Neuronal stem cell (in vitro differentiated cells): ENCODE results near the gene ANXA3.

ENCODE experiments used
- DNase-seq: peaks from one replicate; pipeline ENCODE4 v3.0.0-alpha.2; 2013; ENCODE audit warnings: low spot score
- H2AFZ ChIP-seq: one replicate; pipeline ENCODE4 v1.6.1; 2013; ENCODE audit warnings: mild to moderate bottlenecking, low read length, inconsistent platforms
- H2AK5ac ChIP-seq: 2 replicates; pipeline ENCODE4 v1.6.1; 2013; ENCODE audit warnings: low read depth, mild to moderate bottlenecking, inconsistent platforms, low read length, moderate library complexity, mixed read lengths
- H2BK120ac ChIP-seq: 2 replicates; pipeline ENCODE4 v1.6.1; 2013; ENCODE audit warnings: low read depth, mild to moderate bottlenecking, inconsistent platforms, low read length, moderate library complexity, mixed read lengths
- H2BK12ac ChIP-seq: one replicate; pipeline ENCODE4 v1.6.1; 2013; ENCODE audit warnings: low read length, inconsistent platforms
- H2BK15ac ChIP-seq: 2 replicates; pipeline ENCODE4 v1.6.1; 2013; ENCODE audit warnings: mild to moderate bottlenecking, low read length, inconsistent platforms, mixed read lengths
- H2BK5ac ChIP-seq: one replicate; pipeline ENCODE4 v1.6.1; 2013; ENCODE audit warnings: inconsistent platforms, mild to moderate bottlenecking, low read length, moderate library complexity
- H3K14ac ChIP-seq: one replicate; pipeline ENCODE4 v1.6.1; 2013; ENCODE audit warnings: low read length, inconsistent platforms
- H3K18ac ChIP-seq: 2 replicates; pipeline ENCODE4 v1.6.1; 2013; ENCODE audit warnings: low read length, inconsistent platforms
- H3K23ac ChIP-seq: 2 replicates; pipeline ENCODE4 v1.6.1; 2013; ENCODE audit warnings: low read depth, mild to moderate bottlenecking, mixed read lengths, low read length, inconsistent platforms; ENCODE audit not compliant: poor library complexity
- H3K27ac ChIP-seq: replicated peaks from 3 replicates; pipeline ENCODE4 v1.5.1; 2013; ENCODE audit warnings: low read length, inconsistent platforms
- H3K27me3 ChIP-seq, 3 experiments: 2 replicates each; pipeline ENCODE4 v1.6.1; 2013; ENCODE audit warnings: low read length in 3 of 3, mild to moderate bottlenecking in 2 of 3, inconsistent platforms in 1 of 3, low read depth in 1 of 3, mixed read lengths in 1 of 3, moderate library complexity in 1 of 3; ENCODE audit not compliant: control insufficient read depth in 3 of 3, insufficient read depth in 3 of 3
- H3K36me3 ChIP-seq, 2 donors: replicated peaks in 1 of 2; 2 replicates each; pipeline ENCODE4 v1.6.1; 2013; ENCODE audit warnings: low read length in 2 of 2; ENCODE audit not compliant: control insufficient read depth in 2 of 2, insufficient read depth in 2 of 2
- H3K4ac ChIP-seq: 2 replicates; pipeline ENCODE4 v1.6.1; 2013; ENCODE audit warnings: inconsistent platforms, mild to moderate bottlenecking, low read length, moderate library complexity
- H3K4me1 ChIP-seq, 2 donors: 1 replicate in 1 of 2; 2 replicates in 1 of 2; pipeline ENCODE4 v1.6.1; 2013; ENCODE audit warnings: low read length in 2 of 2, low read depth in 1 of 2; ENCODE audit not compliant: control insufficient read depth in 2 of 2, insufficient read depth in 1 of 2
- H3K4me2 ChIP-seq: one replicate; pipeline ENCODE4 v1.6.1; 2013; ENCODE audit warnings: mild to moderate bottlenecking, low read length, inconsistent platforms; ENCODE audit not compliant: insufficient read depth, poor library complexity, severe bottlenecking
- H3K4me3 ChIP-seq, 2 donors: 2 replicates each; pipeline ENCODE4 v1.5.1; 2013; ENCODE audit warnings: low read length in 2 of 2, mild to moderate bottlenecking in 2 of 2, inconsistent platforms in 1 of 2, moderate library complexity in 1 of 2
- H3K79me1 ChIP-seq: one replicate; pipeline ENCODE4 v1.6.1; 2013; ENCODE audit warnings: low read depth, mild to moderate bottlenecking, inconsistent platforms, low read length, moderate library complexity
- H3K9ac ChIP-seq: one replicate; pipeline ENCODE4 v1.6.1; 2013; ENCODE audit warnings: mild to moderate bottlenecking, low read depth, low read length, inconsistent platforms; ENCODE audit not compliant: poor library complexity
- H3K9me3 ChIP-seq, 2 donors: replicated peaks in 1 of 2; 2 replicates each; pipeline versions ENCODE3 to v1.6.1; 2013; ENCODE audit warnings: low read length in 2 of 2, mild to moderate bottlenecking in 2 of 2, inconsistent platforms in 1 of 2, low read depth in 1 of 2, mixed read lengths in 1 of 2, moderate library complexity in 1 of 2; ENCODE audit not compliant: control insufficient read depth in 2 of 2, insufficient read depth in 1 of 2
- H4K8ac ChIP-seq: one replicate; pipeline ENCODE4 v1.6.1; 2013; ENCODE audit warnings: low read depth, mild to moderate bottlenecking, inconsistent platforms, low read length, moderate library complexity
- H4K91ac ChIP-seq: one replicate; pipeline ENCODE4 v1.6.1; 2013; ENCODE audit warnings: low read length, low read depth, mild to moderate bottlenecking, inconsistent platforms; ENCODE audit not compliant: poor library complexity
- WGBS, 2 donors: extraction: QIAGEN DNeasy Blood & Tissue Kit; methylation state at CpG; one replicate each; pipeline ENCODE4 v1.1.7; 2013; ENCODE audit warnings: missing lambda C conversion rate in 2 of 2, mixed read lengths in 1 of 2; ENCODE audit not compliant: insufficient read length in 2 of 2, insufficient replicate concordance in 1 of 2; ENCODE audit errors: extremely low coverage in 2 of 2; 5-methylcytosine and 5-hydroxymethylcytosine counted together

ANXA3 gene

DNA sequence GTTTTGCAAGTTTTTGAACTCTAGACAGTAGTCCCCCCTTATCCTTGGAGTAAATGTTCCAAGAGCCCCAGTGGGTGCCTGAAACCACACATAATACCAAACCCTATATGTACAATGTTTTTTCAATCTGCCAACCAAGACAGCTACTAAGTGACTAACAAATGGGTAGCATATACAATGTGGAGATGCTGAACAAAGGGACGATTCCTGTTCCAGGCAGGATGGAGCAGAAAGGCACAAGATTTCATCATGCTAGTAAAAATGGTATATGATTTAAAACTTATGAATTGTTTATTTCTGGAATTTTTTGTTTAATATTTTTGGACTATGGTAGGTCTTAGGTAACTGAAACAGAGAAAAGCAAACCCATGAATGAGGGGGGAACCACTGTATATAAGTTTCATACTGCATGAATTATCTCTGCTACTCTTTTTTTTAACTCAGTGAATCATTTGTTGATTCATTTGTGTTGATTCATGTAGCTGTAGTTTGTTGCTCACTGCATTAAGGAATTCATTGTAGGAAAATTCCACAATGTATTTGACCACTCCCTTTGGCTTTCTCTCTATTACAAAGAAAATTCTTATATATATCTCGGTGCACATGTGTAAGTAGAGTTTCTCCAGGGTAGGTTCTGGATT is 21.9 kb upstream of the ANXA3 start:
- Histone ChIP-seq H2BK120ac (no peak overlapping the region), H3K36me3 (no peaks in the 10 kb centered on the region), H3K9me3 (no peaks in the 10 kb centered on the region), H3K79me1 (no peaks in the 10 kb centered on the region), H3K4me2 (no peak overlapping the region), H3K23ac (no peak overlapping the region), H3K4me1 (peaks cover 0 to 6% of the 10 kb centered on the region in 2 donors), H3K9ac (no peak overlapping the region), H2BK12ac (no peak overlapping the region), H2AFZ (no peak overlapping the region), H3K14ac (no peak overlapping the region), H2BK15ac (no peak overlapping the region), H4K91ac (no peak overlapping the region), H2BK5ac (no peak overlapping the region), H2AK5ac (no peak overlapping the region), H3K4me3 (no peak overlapping the region), H4K8ac (no peak overlapping the region), H3K4ac (no peak overlapping the region), H3K27ac (no peak overlapping the region), H3K27me3 (no peaks in the 10 kb centered on the region), H3K18ac (no peak overlapping the region)
- WGBS, 2 donors, result no CpG with 5 or more reads among the region's 2 CpGs
- no peak for DNase-seq

GRCh38 chr4:78532046-78532445 is 19.5 kb upstream of the ANXA3 start:
- Histone ChIP-seq H3K27me3 (no peaks in the 10 kb centered on the region), H2AK5ac (no peak overlapping the region), H3K9me3 (no peaks in the 10 kb centered on the region), H3K27ac (no peak overlapping the region), H2AFZ (no peak overlapping the region), H4K8ac (no peak overlapping the region), H2BK15ac (no peak overlapping the region), H3K4me3 (no peak overlapping the region), H4K91ac (no peak overlapping the region), H3K18ac (no peak overlapping the region), H2BK12ac (no peak overlapping the region), H2BK120ac (no peak overlapping the region), H3K36me3 (no peaks in the 10 kb centered on the region), H3K4me2 (no peak overlapping the region), H3K79me1 (no peaks in the 10 kb centered on the region), H3K23ac (no peak overlapping the region), H3K14ac (no peak overlapping the region), H2BK5ac (no peak overlapping the region), H3K9ac (no peak overlapping the region), H3K4me1 (peaks cover 0 to 6% of the 10 kb centered on the region in 2 donors), H3K4ac (no peak overlapping the region)
- DNase-seq, result no peak
- no CpG with 5 or more reads among the region's 1 CpG for WGBS, 2 donors

GRCh38 chr4:78533854-78534253 is 17.7 kb upstream of the ANXA3 start:
- H3K27ac ChIP-seq, result no peak overlapping the region
- H3K4me3 ChIP-seq, result no peak overlapping the region
- no peak overlapping the region for H4K91ac ChIP-seq
- no peak overlapping the region for H3K4me2 ChIP-seq
- no peak overlapping the region for H3K23ac ChIP-seq
- no peak overlapping the region for H3K9ac ChIP-seq
- WGBS, 2 donors, result no CpG with 5 or more reads among the region's 5 CpGs
- no peaks in the 10 kb centered on the region for H3K27me3 ChIP-seq
- H3K18ac ChIP-seq, result no peak overlapping the region
- no peaks in the 10 kb centered on the region for H3K36me3 ChIP-seq
- H2AK5ac ChIP-seq, result no peak overlapping the region
- no peak overlapping the region for H2AFZ ChIP-seq
- H2BK120ac ChIP-seq, result no peak overlapping the region
- no peak overlapping the region for H3K14ac ChIP-seq
- H2BK15ac ChIP-seq, result no peak overlapping the region
- H4K8ac ChIP-seq, result no peak overlapping the region
- no peak for DNase-seq
- peaks cover 0 to 6% of the 10 kb centered on the region in 2 donors for H3K4me1 ChIP-seq
- no peak overlapping the region for H2BK12ac ChIP-seq
- H3K4ac ChIP-seq, result no peak overlapping the region
- H3K79me1 ChIP-seq, result no peaks in the 10 kb centered on the region
- H2BK5ac ChIP-seq, result no peak overlapping the region
- no peaks in the 10 kb centered on the region for H3K9me3 ChIP-seq

DNA sequence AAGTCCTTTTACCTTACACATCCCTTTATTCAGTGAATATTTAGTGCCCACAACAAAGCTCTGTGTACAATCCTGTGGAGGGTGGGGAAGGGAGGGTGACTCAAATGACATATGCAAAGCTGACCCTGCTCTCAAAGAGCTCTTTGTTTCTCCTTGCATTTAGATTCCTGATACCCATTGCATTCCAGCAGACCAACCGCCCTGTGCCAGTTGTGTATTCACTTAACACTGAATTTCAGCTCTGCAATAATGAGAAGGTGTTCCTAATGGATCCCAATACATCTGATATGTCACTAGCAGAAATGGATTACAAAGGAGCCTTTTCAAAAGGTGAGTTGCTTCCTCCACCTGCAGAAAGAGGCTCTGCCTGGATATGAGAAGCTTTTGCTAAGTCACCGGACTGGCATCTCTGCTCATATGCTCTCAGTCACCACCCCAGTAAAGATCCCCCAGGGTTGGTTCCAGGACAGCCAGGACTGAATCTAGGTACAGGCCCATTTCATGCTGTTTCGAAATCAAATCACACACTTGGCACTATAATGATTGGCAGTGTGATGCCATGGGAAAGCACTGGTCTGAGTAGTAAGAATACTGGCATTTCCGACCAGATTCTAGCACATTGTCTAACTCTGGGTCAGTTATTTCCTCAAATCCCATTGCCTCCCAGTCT is 17.1 kb upstream of the ANXA3 start:
- no CpG with 5 or more reads among the region's 4 CpGs for WGBS, 2 donors
- H3K27ac ChIP-seq, result no peak overlapping the region

More for the DNA sequence above, 17.1 kb upstream of the ANXA3 start:
- Histone ChIP-seq H3K4me1 (peaks cover 0 to 6% of the 10 kb centered on the region in 2 donors), H3K4me2 (no peak overlapping the region), H3K27me3 (no peaks in the 10 kb centered on the region), H3K14ac (no peak overlapping the region), H3K79me1 (no peaks in the 10 kb centered on the region), H3K23ac (no peak overlapping the region), H3K18ac (no peak overlapping the region), H3K9ac (no peak overlapping the region), H2BK12ac (no peak overlapping the region), H2BK120ac (no peak overlapping the region), H3K4me3 (no peak overlapping the region), H3K9me3 (no peaks in the 10 kb centered on the region), H2BK5ac (no peak overlapping the region), H4K8ac (no peak overlapping the region), H3K4ac (no peak overlapping the region), H4K91ac (no peak overlapping the region), H2AFZ (no peak overlapping the region), H2AK5ac (no peak overlapping the region), H2BK15ac (no peak overlapping the region), H3K36me3 (no peaks in the 10 kb centered on the region)
- DNase-seq, result no peak
